Smooth muscle cell (in vitro differentiated cells): ENCODE measurements around the gene DCAF11. TPM values are rescaled to one million over a fixed set of nuclear protein-coding genes. Genes with fewer than 3 reads are reported as not detected.

Experiments
- DNase-seq: peaks from one replicate; lab custom pipeline; 2025; ENCODE audit not compliant: unreplicated experiment; lab: John Stamatoyannopoulos, UW
- H2AFZ ChIP-seq: fragments of 200-600 bp; sonication (generic); 2 replicates; pipeline ENCODE4 v1.6.0; 2016; ENCODE audit warnings: antibody characterized with exemption, low read depth, mild to moderate bottlenecking
- H3F3A ChIP-seq: fragments of 200-600 bp; sonication (generic); 2 replicates; pipeline ENCODE4 v1.6.0; 2017; ENCODE audit warnings: antibody characterized with exemption, low read depth
- H3K27ac ChIP-seq: fragments of 200-600 bp; sonication (generic); 2 replicates; pipeline ENCODE4 v1.5.1; 2016; ENCODE audit warnings: low read depth, mild to moderate bottlenecking
- H3K27me3 ChIP-seq: fragments of 200-600 bp; sonication (generic); 2 replicates; pipeline ENCODE4 v1.6.1; 2016; ENCODE audit warnings: low read depth, mild to moderate bottlenecking
- H3K36me3 ChIP-seq: fragments of 200-600 bp; sonication (generic); 2 replicates; pipeline ENCODE4 v1.5.1; 2016; ENCODE audit warnings: low read depth
- H3K4me1 ChIP-seq: fragments of 200-600 bp; sonication (generic); 2 replicates; pipeline ENCODE4 v1.5.1; 2016; ENCODE audit warnings: low read depth
- H3K4me2 ChIP-seq: fragments of 200-600 bp; sonication (generic); 2 replicates; pipeline ENCODE4 v1.6.0; 2016; ENCODE audit warnings: mild to moderate bottlenecking
- H3K4me3 ChIP-seq: fragments of 200-600 bp; sonication (generic); 2 replicates; pipeline ENCODE4 v1.5.1; 2016; ENCODE audit warnings: mild to moderate bottlenecking
- H3K79me2 ChIP-seq: fragments of 200-600 bp; sonication (generic); 2 replicates; pipeline ENCODE4 v1.6.0; 2016; ENCODE audit warnings: low read depth, mild to moderate bottlenecking
- H3K9ac ChIP-seq: fragments of 200-600 bp; sonication (generic); 2 replicates; pipeline ENCODE4 v1.6.0; 2016; ENCODE audit warnings: low read depth
- H3K9me3 ChIP-seq: fragments of 200-600 bp; sonication (generic); replicated peaks from 2 replicates; pipeline ENCODE4 v1.5.1; 2016; ENCODE audit warnings: low read depth
- H4K20me1 ChIP-seq: fragments of 200-600 bp; sonication (generic); 2 replicates; pipeline ENCODE4 v1.6.0; 2016; ENCODE audit warnings: low read depth
- CTCF ChIP-seq: fragments of 200-600 bp; sonication (generic); IDR thresholded peaks from 2 replicates; pipeline ENCODE4 v1.5.1; 2017; ENCODE audit warnings: borderline replicate concordance, mild to moderate bottlenecking, antibody characterized with exemption; ENCODE audit not compliant: insufficient read depth, poor library complexity, severe bottlenecking
- WGBS: methylation state at CpG from one replicate; pipeline ENCODE4 v1.1.7; 2016; ENCODE audit warnings: low lambda C conversion rate; 5-methylcytosine and 5-hydroxymethylcytosine counted together
- polyA plus RNA-seq: library from polyadenylated mRNA; unstranded; fragments of >200 nt; fragmentation: Nextera tagmentation; extraction: Ambion mirVana; gene quantifications from 2 replicates; pipeline ENCODE4 v1.2.1, GENCODE V29; 2016
- total RNA-seq: library from RNA; depleted of rRNA; stranded (reverse); fragments of >200 nt; gene quantifications from 2 replicates; pipeline ENCODE4 v1.2.3, GENCODE V29; 2014

Gene DCAF11
- total and polyA plus RNA-seq, 2 experiments from 2014 or later, result 39.3 to 43.6 TPM

- no peaks in the 10 kb centered on the region for H3K36me3 ChIP-seq
- peak overlapping the region; percentile 32 for H3K27ac ChIP-seq
- H4K20me1 ChIP-seq, result no peaks in the 10 kb centered on the region
Measured at GRCh38 chr14:24159777-24160498, 45.4 kb downstream of the DCAF11 start.

GRCh38 chr14:24160499-24160849 lies 45.9 kb downstream of the DCAF11 start:
- H3K36me3 ChIP-seq, result no peaks in the 10 kb centered on the region
- peaks cover 7% of the 10 kb centered on the region for H3K4me1 ChIP-seq
- H4K20me1 ChIP-seq, result no peaks in the 10 kb centered on the region
- no peak overlapping the region for H2AFZ ChIP-seq
- no peak for DNase-seq
- H3K27ac ChIP-seq, result peak overlapping the region; percentile 32
- no peaks in the 10 kb centered on the region for H3K27me3 ChIP-seq
- H3K4me2 ChIP-seq, result no peak overlapping the region
- H3K4me3 ChIP-seq, result no peak overlapping the region
- peaks cover 14% of the 10 kb centered on the region for H3K79me2 ChIP-seq
- no peak for TF ChIP-seq CTCF
- WGBS, result 100% methylated on average over 4 of the region's 4 CpGs
- H3K9me3 ChIP-seq, result no peaks in the 10 kb centered on the region
- no peak overlapping the region for H3K9ac ChIP-seq
- peaks cover 14% of the 10 kb centered on the region for H3F3A ChIP-seq

More at GRCh38 chr14:24159777-24160498, 45.4 kb downstream of the DCAF11 start:
- no peak for DNase-seq
- Histone ChIP-seq H3F3A (peaks cover 14% of the 10 kb centered on the region), H3K27me3 (no peaks in the 10 kb centered on the region), H3K79me2 (peaks cover 14% of the 10 kb centered on the region), H2AFZ (no peak overlapping the region), H3K9ac (no peak overlapping the region), H3K4me2 (no peak overlapping the region), H3K4me3 (no peak overlapping the region), H3K4me1 (peaks cover 7% of the 10 kb centered on the region), H3K9me3 (no peaks in the 10 kb centered on the region)
- no peak for TF ChIP-seq CTCF
- 96% methylated on average over 11 of the region's 11 CpGs for WGBS

GRCh38 chr14:24160850-24161804 lies 46.5 kb downstream of the DCAF11 start, which contains the start of gene IRF9:
IRF9 (plus strand) TSS chr14:24161265; CDS start chr14:24162145, 880 bp downstream.
- Histone ChIP-seq H3K4me2 (peak within 1 kb of the TSS; percentile 92), H4K20me1 (no peaks in the 10 kb centered on the region), H3K36me3 (no peaks in the 10 kb centered on the region), H3K27ac (peak within 1 kb of the TSS; percentile 60), H3K79me2 (peaks cover 14% of the 10 kb centered on the region), H3K4me1 (peaks cover 7% of the 10 kb centered on the region), H3K9ac (peak within 1 kb of the TSS; percentile 77), H3F3A (peaks cover 14% of the 10 kb centered on the region), H3K27me3 (no peaks in the 10 kb centered on the region), H3K9me3 (no peaks in the 10 kb centered on the region), H3K4me3 (peak within 1 kb of the TSS; percentile 60), H2AFZ (no peak within 1 kb of the TSS)
- WGBS, result 7% methylated on average over 12 of the region's 12 CpGs
- peak; percentile 88 for DNase-seq
- TF ChIP-seq CTCF, result peak; percentile 96
